ENCODE data around the gene ANKRD44.

DNA sequence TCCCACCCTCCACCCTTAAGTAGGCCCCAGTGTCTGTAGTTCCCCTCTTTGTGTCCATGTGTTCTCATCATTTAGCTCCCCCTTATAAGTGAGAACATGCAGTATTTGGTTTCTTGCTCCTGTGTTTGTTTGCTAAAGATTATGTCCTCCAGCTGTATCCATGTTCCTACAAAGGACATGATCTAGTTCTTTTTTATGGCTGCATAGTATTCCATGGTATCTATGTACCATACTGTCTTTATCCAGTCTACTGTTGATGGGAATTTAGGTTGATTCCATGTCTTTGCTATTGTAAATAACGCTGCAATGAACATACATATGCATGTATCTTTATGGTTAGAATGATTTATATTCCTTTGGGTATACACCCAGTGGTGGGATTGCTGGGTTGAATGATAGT is 233.9 kb downstream of the ANKRD44 start:
- TF ChIP-seq, protein P1, sequence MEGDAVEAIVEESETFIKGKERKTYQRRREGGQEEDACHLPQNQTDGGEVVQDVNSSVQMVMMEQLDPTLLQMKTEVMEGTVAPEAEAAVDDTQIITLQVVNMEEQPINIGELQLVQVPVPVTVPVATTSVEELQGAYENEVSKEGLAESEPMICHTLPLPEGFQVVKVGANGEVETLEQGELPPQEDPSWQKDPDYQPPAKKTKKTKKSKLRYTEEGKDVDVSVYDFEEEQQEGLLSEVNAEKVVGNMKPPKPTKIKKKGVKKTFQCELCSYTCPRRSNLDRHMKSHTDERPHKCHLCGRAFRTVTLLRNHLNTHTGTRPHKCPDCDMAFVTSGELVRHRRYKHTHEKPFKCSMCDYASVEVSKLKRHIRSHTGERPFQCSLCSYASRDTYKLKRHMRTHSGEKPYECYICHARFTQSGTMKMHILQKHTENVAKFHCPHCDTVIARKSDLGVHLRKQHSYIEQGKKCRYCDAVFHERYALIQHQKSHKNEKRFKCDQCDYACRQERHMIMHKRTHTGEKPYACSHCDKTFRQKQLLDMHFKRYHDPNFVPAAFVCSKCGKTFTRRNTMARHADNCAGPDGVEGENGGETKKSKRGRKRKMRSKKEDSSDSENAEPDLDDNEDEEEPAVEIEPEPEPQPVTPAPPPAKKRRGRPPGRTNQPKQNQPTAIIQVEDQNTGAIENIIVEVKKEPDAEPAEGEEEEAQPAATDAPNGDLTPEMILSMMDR (conservative IDR thresholded peaks at IDR 0.05 in 1 of 2, IDR thresholded peaks at IDR 0.05 in 1 of 2; ENCODE audit: extremely low read depth in 1 of 2, insufficient read depth in 1 of 2, low read depth in 1 of 2, low read length in 2 of 2): no peak
- no peak for TF ChIP-seq EZH2 (IDR thresholded peaks at IDR 0.05; ENCODE audit: borderline replicate concordance, low read length)

All from mammary epithelial cell (primary cell).